ENCODE data around the gene ZNF391. TPM values are rescaled to one million over a fixed set of nuclear protein-coding genes. Genes with fewer than 3 reads are reported as not detected.

Gene ZNF391
- total RNA-seq, 1 experiment from 2014 or later = 5.4 TPM

- H2BK120ac ChIP-seq (ENCODE audit: low read depth, low read length, poor library complexity, severe bottlenecking) = no peak overlapping the region
- peaks cover 21 to 49% (median 28%) of the 10 kb centered on the region in 3 experiments for H3K36me3 Mint-ChIP-seq (ENCODE audit: insufficient read depth in 1 of 3, low read depth in 3 of 3)
Measured at GRCh38 chr6:27358786-27359185, 29.8 kb upstream of the ZNF391 start.

More at GRCh38 chr6:27358786-27359185, 29.8 kb upstream of the ZNF391 start:
- Histone ChIP-seq H3K4me2 (ENCODE audit: insufficient read depth, insufficient read length, low read length) (no peak overlapping the region), H3K9me3 (ENCODE audit: control insufficient read depth, low read depth, low read length) (peaks cover 27% of the 10 kb centered on the region), H3K18ac (ENCODE audit: insufficient read length, low read depth, low read length) (no peak overlapping the region), H4K20me1 (ENCODE audit: control insufficient read depth, insufficient read depth, insufficient read length) (no peaks in the 10 kb centered on the region), H2BK12ac (ENCODE audit: insufficient read length, low read depth, low read length) (no peak overlapping the region), H2AFZ (ENCODE audit: low read length) (no peak overlapping the region), H2BK20ac (ENCODE audit: low read depth, low read length, poor library complexity, severe bottlenecking) (no peak overlapping the region), H3K27me3 (ENCODE audit: insufficient read depth, low read length) (no peaks in the 10 kb centered on the region), H3K4me1 (ENCODE audit: insufficient read depth, low read length) (no peaks in the 10 kb centered on the region), H3K23me2 (ENCODE audit: insufficient read length, low read depth, low read length, poor library complexity, severe bottlenecking) (no peaks in the 10 kb centered on the region), H2AK5ac (ENCODE audit: insufficient read length, low read length) (no peak overlapping the region), H3K79me1 (ENCODE audit: insufficient read depth, low read depth, low read length, poor library complexity, severe bottlenecking) (no peaks in the 10 kb centered on the region), H4K91ac (ENCODE audit: insufficient read length, low read depth, low read length) (no peak overlapping the region), H3K79me2 (ENCODE audit: insufficient read depth, low read length) (no peaks in the 10 kb centered on the region), H3T11ph (ENCODE audit: low read length) (no peak overlapping the region), H3K9ac (ENCODE audit: extremely low read depth, insufficient read length, low read length) (no peak overlapping the region), H3K23ac (ENCODE audit: insufficient read length, low read depth, low read length) (no peak overlapping the region), H3K27ac (ENCODE audit: insufficient read length, low read depth, low read length) (no peak overlapping the region), H2BK15ac (ENCODE audit: low read depth, low read length) (no peak overlapping the region), H3K56ac (ENCODE audit: insufficient read length, low read depth, low read length) (no peak overlapping the region), H2BK5ac (ENCODE audit: insufficient read length, low read length) (no peak overlapping the region), H4K5ac (ENCODE audit: insufficient read length, low read depth, low read length) (no peak overlapping the region), H3K14ac (ENCODE audit: insufficient read depth, low read length) (no peak overlapping the region), H3K4ac (ENCODE audit: low read depth, low read length) (no peak overlapping the region), H4K8ac (replicated peaks; ENCODE audit: insufficient read length, low read depth, low read length) (no peak overlapping the region)
- WGBS (ENCODE audit: extremely low coverage, insufficient read length, low lambda C conversion rate) = no CpG with 5 or more reads among the region's 2 CpGs
- H3K9me3 Mint-ChIP-seq = peaks cover 43 to 45% of the 10 kb centered on the region in 2 experiments
- no peak for DNase-seq
- H3K27me3 Mint-ChIP-seq (ENCODE audit: low read depth) = no peaks in the 10 kb centered on the region
- no peaks in the 10 kb centered on the region for H3K4me1 Mint-ChIP-seq
- H3K27ac Mint-ChIP-seq = no peak overlapping the region
- TF ChIP-seq, protein P1, sequence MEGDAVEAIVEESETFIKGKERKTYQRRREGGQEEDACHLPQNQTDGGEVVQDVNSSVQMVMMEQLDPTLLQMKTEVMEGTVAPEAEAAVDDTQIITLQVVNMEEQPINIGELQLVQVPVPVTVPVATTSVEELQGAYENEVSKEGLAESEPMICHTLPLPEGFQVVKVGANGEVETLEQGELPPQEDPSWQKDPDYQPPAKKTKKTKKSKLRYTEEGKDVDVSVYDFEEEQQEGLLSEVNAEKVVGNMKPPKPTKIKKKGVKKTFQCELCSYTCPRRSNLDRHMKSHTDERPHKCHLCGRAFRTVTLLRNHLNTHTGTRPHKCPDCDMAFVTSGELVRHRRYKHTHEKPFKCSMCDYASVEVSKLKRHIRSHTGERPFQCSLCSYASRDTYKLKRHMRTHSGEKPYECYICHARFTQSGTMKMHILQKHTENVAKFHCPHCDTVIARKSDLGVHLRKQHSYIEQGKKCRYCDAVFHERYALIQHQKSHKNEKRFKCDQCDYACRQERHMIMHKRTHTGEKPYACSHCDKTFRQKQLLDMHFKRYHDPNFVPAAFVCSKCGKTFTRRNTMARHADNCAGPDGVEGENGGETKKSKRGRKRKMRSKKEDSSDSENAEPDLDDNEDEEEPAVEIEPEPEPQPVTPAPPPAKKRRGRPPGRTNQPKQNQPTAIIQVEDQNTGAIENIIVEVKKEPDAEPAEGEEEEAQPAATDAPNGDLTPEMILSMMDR (conservative IDR thresholded peaks at IDR 0.05) = no peak
- no peak overlapping the region for H3K4me3 Mint-ChIP-seq
